Aorta (tissue), 5 donors: Measurements from ENCODE around the gene AFF3. TPM values are rescaled to one million over a fixed set of nuclear protein-coding genes. Genes with fewer than 3 reads are reported as not detected.

ENCODE experiments used
- ATAC-seq: fragments of 200-7000 bp; cut with Tn5 transposase; one replicate; pipeline ENCODE4 v1.9.1; 2022; ENCODE audit warnings: moderate library complexity; ENCODE audit not compliant: low FRiP score
- DNase-seq, 2 donors: peaks; one replicate each; pipeline ENCODE4 v3.0.0-alpha.2; 2020
- H3K27ac ChIP-seq, 2 donors: one replicate each; pipeline ENCODE4 v1.5.1; 2013; ENCODE audit warnings: low read length in 2 of 2, mild to moderate bottlenecking in 2 of 2, moderate library complexity in 2 of 2, control low read depth in 1 of 2, inconsistent platforms in 1 of 2, low read depth in 1 of 2
- H3K27me3 ChIP-seq, 2 donors: one replicate each; pipeline ENCODE4 v1.6.1; 2013; ENCODE audit warnings: control low read depth in 1 of 2, low read length in 1 of 2, mild to moderate bottlenecking in 1 of 2, moderate library complexity in 1 of 2; ENCODE audit not compliant: insufficient read depth in 2 of 2, control insufficient read depth in 1 of 2
- H3K36me3 ChIP-seq, 2 donors: one replicate each; pipeline ENCODE4 v1.6.1; 2013; ENCODE audit warnings: control low read depth in 1 of 2, low read length in 1 of 2, mild to moderate bottlenecking in 1 of 2; ENCODE audit not compliant: insufficient read depth in 2 of 2, control insufficient read depth in 1 of 2
- H3K4me1 ChIP-seq, 2 donors: one replicate each; pipeline ENCODE4 v1.6.1; 2013; ENCODE audit warnings: low read length in 2 of 2, control low read depth in 1 of 2, mild to moderate bottlenecking in 1 of 2, moderate library complexity in 1 of 2; ENCODE audit not compliant: insufficient read depth in 2 of 2, control insufficient read depth in 1 of 2
- H3K4me3 ChIP-seq, 2 donors: one replicate each; pipeline ENCODE4 v1.5.1; 2013; ENCODE audit warnings: low read length in 2 of 2, control low read depth in 1 of 2, mild to moderate bottlenecking in 1 of 2
- H3K9me3 ChIP-seq: one replicate; pipeline ENCODE4 v1.6.1; 2013; ENCODE audit warnings: mild to moderate bottlenecking, low read length; ENCODE audit not compliant: control insufficient read depth
- WGBS, 2 donors: extraction: QIAGEN DNeasy Blood & Tissue Kit; methylation state at CpG; one replicate each; pipeline ENCODE4 v1.1.7; 2013; 5-methylcytosine and 5-hydroxymethylcytosine counted together
- intact Hi-C, 2 donors: fragments of 100-400 bp; cut with DNase I; formaldehyde crosslinking; loops; one replicate each; pipeline versions ENCODE4 v1.14.2 to v1.15.0; 2022
- polyA plus RNA-seq, 2 donors: library from polyadenylated mRNA; stranded (reverse); fragments of 200-250 nt; gene quantifications; one replicate each; pipeline ENCODE4 v1.2.3, GENCODE V29; 2013
- total RNA-seq, 2 donors: library from RNA; stranded (reverse); fragmentation: NEBNext Ultra II Directional; extraction: Animal tissue kit (Norgen Biotek cat#: 25700); gene quantifications; one replicate each; pipeline ENCODE4 v1.2.1, GENCODE V29; 2021
- donor health status: healthy with polysubstance abuse.
- donor health status: Bipolar disorder and iron deficiency.
- donor health status: DM: no; HTN: no; CAD: no.
- donor health status: DM: no; HTN: no; CAD: no.
- donor health status: DM: yes; HTN: yes; CAD: no.

Gene AFF3
- total and polyA plus RNA-seq, 4 donors: 0.25 to 15.7 (median 5.5) TPM

DNA sequence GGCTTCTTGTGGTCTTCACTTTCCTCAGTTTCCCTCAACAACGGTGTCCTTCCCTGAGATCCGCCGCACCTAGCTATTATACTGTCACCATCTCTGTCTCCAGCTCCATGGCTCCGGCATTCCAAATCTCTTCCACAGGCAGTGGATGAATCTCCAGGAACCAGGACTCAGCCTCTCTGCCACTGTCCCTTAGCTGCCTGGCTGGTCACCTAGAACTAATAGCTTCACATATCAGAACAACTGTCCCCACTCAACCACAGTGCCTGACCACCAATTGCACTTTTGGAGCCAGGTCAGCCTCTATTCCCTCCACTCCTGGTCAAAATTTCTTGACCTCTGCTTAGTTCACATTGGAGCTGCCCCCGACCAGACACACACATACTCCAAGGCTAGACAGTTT, 38.1 kb upstream of the AFF3 start:
- 98 to 99% methylated on average over 5 of the region's 5 CpGs for WGBS, 2 donors
- H3K27ac ChIP-seq: no peak overlapping the region
- H3K4me1 ChIP-seq: no peaks in the 10 kb centered on the region
- DNase-seq (no peak), ATAC-seq (no peak)
- no peaks in the 10 kb centered on the region for H3K36me3 ChIP-seq
- H3K27me3 ChIP-seq: no peaks in the 10 kb centered on the region
- intact Hi-C loops: no loop called here
- no peak overlapping the region for H3K4me3 ChIP-seq
- no peaks in the 10 kb centered on the region for H3K9me3 ChIP-seq

DNA sequence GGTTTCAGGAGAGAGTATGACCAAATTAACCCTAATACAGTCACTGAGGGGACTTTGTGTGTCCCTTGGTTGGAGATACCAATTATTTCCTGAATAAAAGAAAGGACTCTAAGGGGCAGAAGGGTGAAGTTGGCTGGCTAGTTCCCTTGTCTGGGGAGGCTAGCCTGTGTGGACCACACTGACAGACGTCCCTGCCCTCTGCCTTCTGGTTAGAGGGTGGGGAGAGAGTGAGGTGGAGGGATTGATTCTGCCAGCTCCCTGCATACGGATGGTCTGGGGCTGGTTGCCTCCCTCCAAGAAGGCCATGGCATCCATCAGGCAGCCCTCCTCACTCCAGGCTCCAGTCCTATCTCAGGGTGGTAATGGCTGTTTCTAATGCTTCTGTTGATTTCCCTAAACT, 37.4 kb upstream of the AFF3 start:
- no peak overlapping the region for H3K4me3 ChIP-seq
- ATAC-seq (no peak), DNase-seq (no peak)
- no peaks in the 10 kb centered on the region for H3K4me1 ChIP-seq
- no peak overlapping the region for H3K27ac ChIP-seq
- H3K27me3 ChIP-seq: no peaks in the 10 kb centered on the region
- intact Hi-C loops: no loop called here
- H3K36me3 ChIP-seq: no peaks in the 10 kb centered on the region
- 71 to 87% methylated on average over 2 of the region's 2 CpGs for WGBS, 2 donors
- no peaks in the 10 kb centered on the region for H3K9me3 ChIP-seq

DNA sequence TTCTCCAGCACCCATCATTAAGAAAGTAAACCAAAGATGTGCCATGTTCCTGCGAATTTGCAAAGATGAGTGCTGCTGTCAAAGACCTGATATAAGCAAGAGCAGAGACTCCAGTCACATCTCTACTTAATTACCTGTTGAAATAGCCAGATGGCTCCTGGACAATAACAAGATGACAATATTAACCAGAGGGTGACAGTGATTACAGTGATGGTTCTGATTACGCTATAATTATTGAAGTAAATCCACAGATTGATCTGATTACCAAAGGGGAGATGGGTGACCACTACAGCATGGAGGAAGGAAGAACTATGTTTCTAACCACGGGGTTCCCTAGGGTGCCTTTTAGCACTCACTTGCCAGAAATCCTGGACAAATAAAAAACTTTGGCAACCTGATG, 36.5 kb upstream of the AFF3 start:
- intact Hi-C loops: no loop called here
- H3K27me3 ChIP-seq: no peaks in the 10 kb centered on the region
- H3K4me1 ChIP-seq: no peaks in the 10 kb centered on the region
- ATAC-seq (no peak), DNase-seq (no peak)
- H3K36me3 ChIP-seq: no peaks in the 10 kb centered on the region
- H3K9me3 ChIP-seq: no peaks in the 10 kb centered on the region
- H3K4me3 ChIP-seq: no peak overlapping the region
- no peak overlapping the region for H3K27ac ChIP-seq
- WGBS, 2 donors: 89% methylated on average over 3 of the region's 3 CpGs

DNA sequence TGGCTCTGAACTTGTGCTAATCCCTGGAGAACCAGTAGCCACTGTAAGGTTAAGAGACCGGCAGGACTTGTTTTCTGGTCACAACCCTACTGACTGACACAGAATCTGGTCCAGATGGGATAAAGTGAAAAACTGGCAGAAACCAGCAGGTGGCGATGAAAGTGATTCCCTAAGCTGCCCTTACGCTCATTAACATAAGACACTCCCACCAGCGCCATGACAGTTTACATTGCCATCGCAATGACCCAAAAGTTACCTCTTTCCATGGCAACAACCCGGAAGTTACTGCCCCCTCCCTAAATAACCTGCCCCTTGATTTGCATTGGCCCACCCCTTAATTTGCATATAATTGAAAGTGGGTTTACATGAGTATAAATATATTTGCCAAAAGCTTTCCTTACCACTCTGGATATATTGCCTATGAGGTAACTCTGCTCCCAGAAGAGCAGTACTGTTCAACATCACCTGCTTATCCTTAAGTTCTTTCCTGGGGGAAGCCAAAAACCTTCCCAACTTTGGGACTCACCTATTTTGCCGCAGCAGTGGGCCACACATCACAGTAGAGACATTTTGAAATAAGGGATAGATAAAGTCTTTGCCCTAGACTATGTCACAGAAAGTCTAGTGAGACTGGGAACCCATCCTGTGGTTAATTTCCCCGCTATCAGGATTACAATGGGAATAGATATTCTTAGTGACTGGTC, 35.8 kb upstream of the AFF3 start:
- intact Hi-C loops: no loop called here
- H3K4me1 ChIP-seq: no peaks in the 10 kb centered on the region
- no peaks in the 10 kb centered on the region for H3K9me3 ChIP-seq
- H3K27ac ChIP-seq: no peak overlapping the region
- ATAC-seq (no peak), DNase-seq (no peak)
- no peaks in the 10 kb centered on the region for H3K36me3 ChIP-seq
- WGBS, 2 donors: 61 to 72% methylated on average over 8 of the region's 8 CpGs
- H3K27me3 ChIP-seq: no peaks in the 10 kb centered on the region
- no peak overlapping the region for H3K4me3 ChIP-seq

DNA sequence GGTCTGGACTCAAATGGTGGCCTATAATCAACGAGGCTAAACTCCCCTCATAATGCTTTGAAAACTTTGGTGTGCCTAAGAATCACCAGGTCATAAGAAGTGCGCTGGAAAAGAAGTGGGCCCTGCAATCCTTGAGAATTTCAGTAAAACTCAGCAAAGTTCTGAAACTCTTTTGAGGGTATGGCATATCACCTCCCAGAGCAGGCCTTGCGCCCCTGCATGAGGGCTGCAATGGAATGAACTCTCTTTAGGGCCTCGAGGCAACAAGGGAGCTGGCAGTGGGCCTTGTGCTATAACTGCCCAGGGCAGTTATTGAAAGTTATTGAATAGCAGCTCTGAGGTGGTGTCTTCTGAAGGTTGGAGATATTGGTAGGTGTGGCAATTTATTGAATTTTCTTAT, 34.5 kb upstream of the AFF3 start:
- WGBS, 2 donors: 92 to 94% methylated on average over 4 of the region's 4 CpGs
- intact Hi-C loops: no loop called here
- ATAC-seq (no peak), DNase-seq (no peak)
- no peaks in the 10 kb centered on the region for H3K4me1 ChIP-seq
- no peaks in the 10 kb centered on the region for H3K9me3 ChIP-seq
- H3K36me3 ChIP-seq: no peaks in the 10 kb centered on the region
- no peak overlapping the region for H3K4me3 ChIP-seq
- no peak overlapping the region for H3K27ac ChIP-seq
- no peaks in the 10 kb centered on the region for H3K27me3 ChIP-seq

DNA sequence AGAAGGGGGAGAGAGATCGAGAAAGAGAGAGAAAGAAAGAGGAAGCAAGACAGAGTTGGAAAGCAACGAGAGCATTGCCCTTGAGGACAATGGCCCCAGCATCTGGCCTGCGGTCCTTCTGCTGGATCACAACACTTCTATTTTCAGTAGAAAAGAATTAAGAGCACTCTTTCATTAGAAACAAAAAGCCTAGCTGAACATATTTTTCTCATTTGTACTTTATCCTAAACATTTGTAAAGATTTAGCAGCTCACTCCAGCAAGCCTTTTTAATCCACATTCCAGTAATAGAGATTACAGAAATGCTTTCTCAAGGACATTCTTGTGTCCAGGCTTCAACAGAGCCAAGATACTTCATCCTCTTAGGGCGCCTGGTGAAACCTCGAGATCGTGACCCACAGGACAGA, 31.6 kb upstream of the AFF3 start:
- no peak overlapping the region for H3K27ac ChIP-seq
- no peaks in the 10 kb centered on the region for H3K9me3 ChIP-seq
- H3K27me3 ChIP-seq: no peaks in the 10 kb centered on the region
- no peak overlapping the region for H3K4me3 ChIP-seq
- intact Hi-C loops: no loop called here
- no peaks in the 10 kb centered on the region for H3K36me3 ChIP-seq
- ATAC-seq (no peak), DNase-seq (no peak)
- H3K4me1 ChIP-seq: no peaks in the 10 kb centered on the region
- WGBS, 2 donors: 38 to 51% methylated on average over 6 of the region's 6 CpGs

DNA sequence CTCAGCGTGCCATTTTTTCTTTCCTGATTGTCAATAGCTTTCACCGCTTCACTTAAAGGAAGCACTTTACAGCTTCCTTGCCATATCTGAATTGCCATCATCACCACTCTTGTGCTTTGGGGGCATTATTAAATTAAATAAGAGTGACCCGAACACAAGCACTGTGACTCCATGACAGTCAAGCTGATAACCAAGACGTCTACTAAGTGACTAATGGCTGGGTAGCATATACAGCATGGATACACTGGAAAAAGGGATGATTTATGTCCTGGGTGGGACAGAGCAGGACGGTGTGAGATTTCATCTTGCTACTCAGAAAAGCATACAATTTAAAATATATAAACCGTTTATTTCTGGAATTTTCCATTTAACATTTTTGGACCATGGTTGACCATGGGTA, 24.3 kb upstream of the AFF3 start:
- DNase-seq (no peak), ATAC-seq (no peak)
- WGBS, 2 donors: 83 to 87% methylated on average over 6 of the region's 6 CpGs
- Histone ChIP-seq H3K36me3 (no peaks in the 10 kb centered on the region), H3K27me3 (no peaks in the 10 kb centered on the region), H3K4me3 (no peak overlapping the region), H3K9me3 (no peaks in the 10 kb centered on the region), H3K4me1 (no peaks in the 10 kb centered on the region), H3K27ac (no peak overlapping the region)
- intact Hi-C loops: no loop called here

DNA sequence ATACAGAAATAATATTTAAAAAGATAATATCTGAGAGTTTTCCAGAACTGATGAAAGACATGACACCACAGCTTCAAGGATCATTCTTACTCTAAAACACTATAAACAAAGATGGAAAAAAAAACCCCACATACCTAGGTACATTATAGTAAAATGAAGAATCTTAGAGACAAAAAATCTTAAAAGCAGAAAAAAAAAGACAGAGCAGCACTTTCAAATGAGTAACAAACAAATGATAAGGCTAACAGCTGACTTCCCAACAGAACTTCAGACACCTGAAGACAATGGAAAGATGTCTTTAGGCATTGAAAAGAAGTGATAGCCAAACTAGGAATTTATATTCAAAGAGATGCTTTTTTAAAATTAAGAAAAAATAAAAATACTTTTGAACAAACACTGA, 21.2 kb upstream of the AFF3 start:
- Histone ChIP-seq H3K27ac (no peak overlapping the region), H3K9me3 (no peaks in the 10 kb centered on the region)

DNA sequence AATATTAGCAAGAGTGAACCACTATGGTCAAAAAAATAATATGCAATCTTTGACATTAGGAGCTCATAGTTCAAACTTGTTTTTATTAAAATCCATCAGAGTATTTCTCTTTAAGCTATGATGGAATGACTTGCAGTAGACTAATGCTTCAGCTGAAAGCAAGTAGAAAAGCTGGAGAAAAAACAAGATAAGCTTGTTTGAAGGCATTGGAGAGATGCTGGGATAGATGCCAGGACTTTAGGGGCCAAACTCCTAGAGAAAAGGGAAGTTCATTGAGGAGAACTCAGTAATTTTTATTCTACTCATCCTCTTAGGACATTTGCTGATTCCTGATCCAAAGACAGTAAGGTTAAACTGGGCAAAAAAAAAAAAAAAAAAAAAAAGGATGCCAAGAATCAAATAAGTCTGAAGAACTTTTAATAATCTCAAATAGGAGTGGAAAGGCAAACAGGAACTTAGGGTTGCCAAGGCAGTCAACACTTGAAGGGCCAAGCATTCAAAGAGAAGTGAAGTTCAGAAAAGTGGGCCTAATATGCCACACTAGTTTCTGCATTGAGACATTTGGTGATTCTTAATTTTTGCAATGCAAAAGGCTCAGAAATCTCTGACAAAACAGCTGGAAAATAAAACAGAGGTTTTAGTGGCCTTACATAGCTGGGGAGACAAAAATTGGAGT, 19.7 kb upstream of the AFF3 start:
- H3K4me3 ChIP-seq: no peak overlapping the region
- H3K27ac ChIP-seq: no peak overlapping the region
- no peaks in the 10 kb centered on the region for H3K9me3 ChIP-seq
- intact Hi-C loops: no loop called here
- H3K36me3 ChIP-seq: no peaks in the 10 kb centered on the region
- DNase-seq (no peak), ATAC-seq (no peak)
- H3K4me1 ChIP-seq: peaks cover 3 to 4% of the 10 kb centered on the region in 2 donors
- no peaks in the 10 kb centered on the region for H3K27me3 ChIP-seq

More for the DNA sequence above, 21.2 kb upstream of the AFF3 start:
- ATAC-seq (no peak), DNase-seq (no peak)
- intact Hi-C loops: no loop called here
- Histone ChIP-seq H3K36me3 (no peaks in the 10 kb centered on the region), H3K27me3 (no peaks in the 10 kb centered on the region), H3K4me3 (no peak overlapping the region), H3K4me1 (peaks cover 0 to 2% of the 10 kb centered on the region in 2 donors)
